HS-5 (cell line): Measurements from ENCODE around the gene CIT.

Source experiments
- DNase-seq: peaks from one replicate; pipeline ENCODE4 v3.0.0-alpha.2; 2012; ENCODE audit warnings: low read depth

The CIT gene

GRCh38 chr12:119645535-119646059 lies 231.5 kb downstream of the CIT start:
- no peak for DNase-seq

- DNase-seq, result no peak
Measured at GRCh38 chr12:119644930-119645329, 232.2 kb downstream of the CIT start.

DNA sequence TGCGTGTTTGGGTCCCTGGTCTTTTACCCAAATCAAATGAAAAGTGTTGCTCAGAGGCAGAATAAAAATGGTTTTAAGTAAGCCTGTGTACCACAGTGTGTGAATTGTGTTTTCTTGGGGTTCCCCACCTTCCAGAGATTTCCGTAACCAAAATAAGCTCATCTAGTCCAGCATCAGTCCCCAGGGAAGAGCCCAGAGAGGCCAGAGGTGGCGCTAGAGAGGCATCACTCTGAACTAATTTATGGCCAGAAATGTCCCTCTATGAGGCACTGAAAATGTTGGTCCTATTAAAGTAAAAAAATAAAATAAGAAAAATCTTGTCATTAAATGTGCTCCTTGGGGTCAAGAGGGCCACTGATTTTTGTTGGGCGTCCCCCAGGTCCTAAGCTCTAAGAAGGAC lies 234.1 kb downstream of the CIT start:
- DNase-seq, result no peak
